HEK293T (cell line): ENCODE results near the gene NCLN.
"Not testable (repeated sequence)": the region's sequence is repeated elsewhere in the genome, so short reads cannot be mapped to it uniquely, and the experiment has no call there.

Experiments used
- CTCF ChIA-PET: fragments of 350-600 bp; formaldehyde crosslinking; extraction: SDS; loops from one replicate; lab custom pipeline; 2021; ENCODE audit warnings: antibody characterized with exemption, inconsistent platforms; lab: Yijun Ruan, JAX
- POLR2A ChIA-PET: fragments of 350-600 bp; formaldehyde crosslinking; extraction: SDS; loops from one replicate; lab custom pipeline; 2020; ENCODE audit warnings: antibody characterized with exemption, inconsistent platforms; lab: Yijun Ruan, JAX
- DNase-seq: peaks from one replicate; pipeline ENCODE4 v3.0.0; 2012; ENCODE audit warnings: mixed read lengths; ENCODE audit errors: extremely low spot score
- ARNT ChIP-seq: fragments of 450-650 bp; IDR thresholded peaks from 2 replicates; pipeline ENCODE4 v1.6.1; 2017; ENCODE audit warnings: mild to moderate bottlenecking
- BHLHE40 ChIP-seq: fragments of 450-650 bp; IDR thresholded peaks from 2 replicates; pipeline ENCODE4 v1.6.1; 2016; ENCODE audit warnings: mild to moderate bottlenecking, moderate library complexity, borderline replicate concordance
- CTBP1 ChIP-seq: fragments of 450-650 bp; IDR thresholded peaks from 2 replicates; pipeline ENCODE4 v1.6.1; 2016; ENCODE audit warnings: borderline replicate concordance
- ELF4 ChIP-seq: fragments of 450-650 bp; IDR thresholded peaks from 2 replicates; pipeline ENCODE4 v1.6.1; 2017; ENCODE audit warnings: antibody characterized with exemption
- FOXA1 ChIP-seq: fragments of 450-650 bp; IDR thresholded peaks from 2 replicates; pipeline ENCODE4 v1.6.1; 2016; ENCODE audit warnings: mild to moderate bottlenecking
- FOXK2 ChIP-seq: fragments of 450-650 bp; IDR thresholded peaks from 2 replicates; pipeline ENCODE4 v1.6.1; 2016; ENCODE audit warnings: mild to moderate bottlenecking
- FOXM1 ChIP-seq: fragments of 450-650 bp; IDR thresholded peaks from 2 replicates; pipeline ENCODE4 v1.6.1; 2017; ENCODE audit warnings: mild to moderate bottlenecking, borderline replicate concordance
- HDGF ChIP-seq: fragments of 450-650 bp; IDR thresholded peaks from 2 replicates; pipeline ENCODE4 v1.6.1; 2017; ENCODE audit warnings: antibody characterized with exemption, borderline replicate concordance
- L3MBTL2 ChIP-seq: fragments of 450-650 bp; conservative IDR thresholded peaks from 2 replicates; pipeline ENCODE4 v1.6.1; 2016; ENCODE audit warnings: mild to moderate bottlenecking
- LEF1 ChIP-seq: fragments of 450-650 bp; IDR thresholded peaks from 2 replicates; pipeline ENCODE4 v1.6.1; 2017; ENCODE audit warnings: mild to moderate bottlenecking, borderline replicate concordance
- NFRKB ChIP-seq: fragments of 450-650 bp; IDR thresholded peaks from 2 replicates; pipeline ENCODE4 v1.6.1; 2016; ENCODE audit warnings: mild to moderate bottlenecking, moderate library complexity
- SP1 ChIP-seq: fragments of 450-650 bp; IDR thresholded peaks from 2 replicates; pipeline ENCODE4 v1.6.1; 2017
- SUZ12 ChIP-seq: fragments of 450-650 bp; IDR thresholded peaks from 2 replicates; pipeline ENCODE4 v1.6.1; 2016; ENCODE audit warnings: mild to moderate bottlenecking
- TARDBP ChIP-seq: fragments of 450-650 bp; IDR thresholded peaks from 2 replicates; pipeline ENCODE4 v1.6.1; 2016
- ZNF384 ChIP-seq: fragments of 450-650 bp; IDR thresholded peaks from 2 replicates; pipeline ENCODE4 v1.6.1; 2016
- TF ChIP-seq, protein P1 (sequence below): fragments of 450-650 bp; IDR thresholded peaks from 2 replicates; pipeline ENCODE4 v1.6.1; 2016

The NCLN gene

DNA sequence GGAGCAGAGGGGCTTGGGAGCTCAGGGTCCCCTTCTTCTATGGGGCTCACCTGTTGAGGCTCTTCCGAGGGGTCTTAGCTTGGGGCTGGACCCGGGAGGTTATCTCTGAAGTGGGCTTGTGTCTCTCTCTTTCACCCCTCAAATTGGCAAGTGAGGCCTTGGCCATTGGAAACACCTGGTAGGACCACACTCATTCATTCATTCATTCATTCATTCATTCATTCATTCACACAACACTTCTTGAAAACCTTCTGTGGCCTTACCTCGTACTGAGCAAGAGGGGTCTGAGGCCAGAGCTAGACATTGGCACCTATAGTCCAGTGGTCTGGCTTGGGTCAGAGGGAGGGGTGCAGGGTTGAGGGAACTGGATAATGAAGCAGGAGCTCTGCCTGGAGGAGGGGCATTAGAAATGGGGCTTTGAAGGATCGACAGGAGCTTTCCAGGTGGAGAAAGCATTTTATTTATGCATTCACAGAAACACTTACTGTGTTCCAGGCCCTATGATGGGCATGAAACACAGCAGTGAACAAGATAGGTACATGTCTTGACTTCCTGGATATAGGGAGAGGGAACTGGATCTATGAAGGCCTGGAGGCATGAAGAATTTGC lies 44.3 kb downstream of the NCLN start:
- no peak for DNase-seq
- POLR2A ChIA-PET, result no interaction called here
- no peak for TF ChIP-seq CTBP1
- no peak for TF ChIP-seq SP1
- no peak for TF ChIP-seq TARDBP
- TF ChIP-seq FOXM1, result no peak
- CTCF ChIA-PET, result interaction anchor here (0.8 to 0.9 kb wide), 2 partner anchors 21 to 75 kb away, joined by 3 read pairs; no protein-coding TSS in a partner anchor

DNA sequence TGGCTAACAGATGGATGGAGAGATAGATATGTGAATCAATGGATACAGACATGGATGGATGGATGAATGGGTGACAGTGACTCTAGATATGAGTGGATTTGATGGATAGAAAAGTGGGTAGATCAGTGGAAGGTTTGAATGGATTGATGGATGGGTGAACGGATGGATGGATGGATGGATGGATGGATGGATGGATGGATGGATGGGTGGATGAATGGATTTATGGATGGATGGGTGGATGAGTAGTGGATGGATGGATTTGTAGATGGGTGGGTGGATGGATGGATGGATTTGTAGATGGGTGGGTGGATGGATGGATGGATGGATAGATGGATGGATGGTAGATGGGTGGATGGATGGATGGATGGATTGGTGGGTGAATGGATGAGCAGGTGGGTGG lies 45.6 kb downstream of the NCLN start:
- TF ChIP-seq ELF4 (no peak), TARDBP (no peak), FOXM1 (no peak), FOXA1 (no peak), ZNF384 (no peak), NFRKB (no peak), ARNT (no peak)
- ChIA-PET CTCF (no interaction called here), POLR2A (no interaction called here)
- DNase-seq, result no peak

DNA sequence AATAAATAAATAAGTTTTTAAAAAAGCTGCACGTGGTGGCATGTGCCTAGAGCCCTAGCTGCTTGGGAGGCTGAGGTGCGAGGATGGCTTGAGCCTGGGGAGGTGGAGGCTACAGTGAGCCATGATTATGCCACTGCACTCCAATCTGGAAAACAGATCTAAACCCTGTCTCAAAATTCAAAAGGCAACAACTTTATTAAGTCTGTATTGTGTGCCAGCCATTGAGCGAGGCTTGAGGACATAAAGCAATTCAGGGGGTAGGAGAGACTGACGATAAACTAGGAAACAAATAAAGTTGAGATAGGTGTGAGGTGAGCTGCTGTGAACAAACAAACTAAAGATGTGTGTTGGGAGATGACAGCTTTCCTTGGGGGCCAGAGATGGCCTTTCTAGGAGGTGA lies 47.4 kb downstream of the NCLN start:
- ChIA-PET CTCF (interaction anchor here (0.8 kb wide), 1 partner anchor 9 kb away, joined by 4 read pairs; no protein-coding TSS in a partner anchor), POLR2A (no interaction called here)
- TF ChIP-seq BHLHE40 (no peak), SUZ12 (no peak), TARDBP (no peak), ELF4 (no peak), SP1 (no peak), FOXA1 (no peak), FOXK2 (no peak)
- no peak for DNase-seq

DNA sequence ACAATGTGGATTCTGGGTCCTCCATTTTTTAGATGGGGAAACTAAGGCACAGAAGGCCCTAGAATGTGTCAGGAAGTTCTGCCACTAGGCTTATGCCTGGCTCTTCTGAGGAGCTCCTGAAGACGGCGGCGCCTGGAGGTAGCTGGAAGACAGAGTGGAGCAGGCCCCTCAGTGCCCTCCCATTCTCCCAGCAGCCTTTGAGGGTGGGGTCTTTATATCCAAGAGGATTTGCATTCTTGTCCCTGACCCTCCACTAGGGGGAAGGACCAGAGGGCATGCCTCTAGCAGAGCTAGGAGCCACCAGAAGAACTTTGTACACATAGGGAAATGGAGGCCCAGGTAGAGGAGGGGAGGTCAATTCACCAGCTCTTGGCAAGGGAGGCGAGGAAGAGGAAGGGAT lies 48.1 kb downstream of the NCLN start:
- DNase-seq, result no peak
- no peak for TF ChIP-seq FOXK2
- no peak for TF ChIP-seq L3MBTL2
- no peak for TF ChIP-seq FOXM1
- ChIA-PET POLR2A (no interaction called here), CTCF (no interaction called here)

DNA sequence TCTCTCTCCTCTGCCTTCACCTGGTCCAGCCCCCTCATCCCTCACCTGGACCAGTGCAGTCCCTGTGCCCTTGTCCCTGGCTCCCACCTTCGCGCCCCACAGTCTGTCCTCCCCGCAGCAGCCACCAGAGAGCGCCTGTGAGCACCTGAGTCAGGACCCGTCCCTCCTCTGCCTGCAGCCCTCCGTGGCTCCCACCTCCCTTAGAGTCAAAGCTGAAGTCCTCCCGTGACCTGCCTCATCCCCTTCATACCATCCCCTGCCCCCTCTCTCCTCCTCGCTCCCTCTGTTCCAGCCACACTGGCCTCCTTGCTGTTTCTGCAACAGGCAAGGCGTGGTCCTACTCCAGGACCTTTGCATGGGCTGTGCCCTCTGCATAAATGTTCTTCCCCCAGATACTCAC lies 49.1 kb downstream of the NCLN start:
- peak; percentile 60 for DNase-seq
- POLR2A ChIA-PET, result no interaction called here
- CTCF ChIA-PET, result interaction anchor here (0.9 kb wide), 1 partner anchor 32 kb away, joined by 3 read pairs; no protein-coding TSS in a partner anchor

DNA sequence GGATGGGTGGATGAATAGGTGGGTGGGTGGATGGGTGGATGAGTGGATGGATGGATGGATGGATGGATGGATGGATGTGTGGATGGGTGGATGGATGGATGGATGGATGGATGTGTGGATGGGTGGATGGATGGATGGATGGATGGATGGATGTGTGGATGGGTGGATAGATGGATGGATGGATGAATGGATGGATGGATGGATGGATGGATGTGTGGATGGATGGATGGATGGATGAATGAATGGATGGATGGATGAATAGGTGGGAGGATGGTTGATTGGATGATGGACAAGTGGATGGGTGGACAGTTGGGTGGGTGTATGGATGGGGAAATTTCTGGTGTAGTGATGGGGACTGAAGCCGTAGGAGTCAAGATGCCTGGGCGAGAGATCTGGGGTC lies 49.9 kb downstream of the NCLN start:
- POLR2A ChIA-PET, DNase-seq: not testable (repeated sequence)
- CTCF ChIA-PET, result interaction anchor here (0.9 kb wide), 1 partner anchor 31 kb away, joined by 3 read pairs; no protein-coding TSS in a partner anchor

More for the DNA sequence above, 49.1 kb downstream of the NCLN start:
- TF ChIP-seq FOXK2 (no peak), FOXA1 (no peak), CTBP1 (no peak), NFRKB (no peak), ZNF384 (no peak)

DNA sequence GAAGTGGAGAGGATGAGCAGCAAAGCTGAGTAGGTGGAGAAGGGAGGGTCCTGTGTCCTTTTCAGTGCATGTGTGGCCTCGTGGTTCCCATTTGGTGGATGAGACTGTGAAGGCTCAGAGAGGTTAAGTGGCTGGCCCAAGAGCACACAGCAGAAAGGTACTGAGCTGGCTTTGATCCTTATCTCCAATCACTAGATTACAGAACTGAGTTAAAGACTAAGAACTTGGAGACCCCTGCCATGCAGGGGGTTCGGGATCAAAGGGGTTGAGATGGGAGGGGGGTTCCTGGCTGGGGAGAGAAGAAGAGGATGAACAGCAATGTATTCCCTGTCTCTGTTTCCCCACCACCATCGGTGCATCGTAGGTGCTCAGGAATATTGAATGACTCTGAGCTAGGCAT lies 50.5 kb downstream of the NCLN start:
- TF ChIP-seq LEF1 (no peak), NFRKB (no peak), CTBP1 (no peak), SP1 (no peak), FOXK2 (no peak), HDGF (no peak)
- TF ChIP-seq, protein P1, sequence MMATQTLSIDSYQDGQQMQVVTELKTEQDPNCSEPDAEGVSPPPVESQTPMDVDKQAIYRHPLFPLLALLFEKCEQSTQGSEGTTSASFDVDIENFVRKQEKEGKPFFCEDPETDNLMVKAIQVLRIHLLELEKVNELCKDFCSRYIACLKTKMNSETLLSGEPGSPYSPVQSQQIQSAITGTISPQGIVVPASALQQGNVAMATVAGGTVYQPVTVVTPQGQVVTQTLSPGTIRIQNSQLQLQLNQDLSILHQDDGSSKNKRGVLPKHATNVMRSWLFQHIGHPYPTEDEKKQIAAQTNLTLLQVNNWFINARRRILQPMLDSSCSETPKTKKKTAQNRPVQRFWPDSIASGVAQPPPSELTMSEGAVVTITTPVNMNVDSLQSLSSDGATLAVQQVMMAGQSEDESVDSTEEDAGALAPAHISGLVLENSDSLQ, result no peak
- no peak for DNase-seq
- ChIA-PET CTCF (no interaction called here), POLR2A (no interaction called here)

DNA sequence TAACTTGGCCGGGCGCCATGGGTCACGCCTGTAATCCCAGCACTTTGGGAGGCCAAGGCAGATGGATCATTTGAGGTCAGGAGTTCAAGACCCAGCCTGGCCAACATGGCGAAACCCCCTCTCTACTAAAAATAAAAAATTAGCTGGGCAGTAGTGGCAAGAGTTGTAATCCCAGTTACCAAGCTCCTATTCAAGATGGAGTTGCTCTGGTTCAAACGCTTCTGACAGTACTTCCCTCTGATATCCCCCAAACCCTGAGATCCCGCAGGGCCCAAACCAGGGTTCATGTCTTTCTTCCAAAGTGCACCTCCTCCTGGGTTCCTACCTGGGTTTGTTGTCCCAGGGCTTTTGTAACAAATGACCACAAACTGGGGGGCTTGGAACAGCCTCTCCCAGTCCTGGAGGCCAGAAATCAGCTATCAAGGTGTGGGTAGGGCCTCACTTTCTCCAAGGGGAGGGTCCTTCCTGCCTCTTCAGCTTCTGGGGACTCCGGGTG lies 52.4 kb downstream of the NCLN start:
- no peak for DNase-seq
- POLR2A ChIA-PET, result no interaction called here
- CTCF ChIA-PET, result no interaction called here
- TF ChIP-seq NFRKB (no peak), ZNF384 (no peak), FOXA1 (no peak), CTBP1 (no peak), TARDBP (no peak), L3MBTL2 (no peak), FOXM1 (no peak), LEF1 (no peak), ARNT (no peak), HDGF (no peak), ELF4 (no peak), SP1 (no peak), FOXK2 (no peak)
- TF ChIP-seq, protein P1, result no peak
